Activated CD8-positive, alpha-beta T cell treated with anti-CD3 and anti-CD28 coated beads, Interleukin-2, amount 10 ng/mL, durations not matched to agents 7 days and 5 days (primary cell): ENCODE results near the gene CNDP2. TPM values are rescaled to one million over a fixed set of nuclear protein-coding genes. Genes with fewer than 3 reads are reported as not detected.

ENCODE experiments used
- ATAC-seq: fragments of 150-1000 bp; cut with Tn5 transposase; one replicate; pipeline ENCODE4 v1.10.0; 2021; ENCODE audit warnings: moderate library complexity
- CTCF ChIA-PET: fragments of 350-600 bp; sonication (Branson Sonifier 250); formaldehyde crosslinking; loops from one replicate; lab custom pipeline; 2021; ENCODE audit warnings: antibody characterized with exemption; lab: Charles Lee
- POLR2A ChIA-PET: fragments of 350-600 bp; sonication (Branson Sonifier 250); formaldehyde crosslinking; loops from one replicate; lab custom pipeline; 2021; ENCODE audit warnings: antibody characterized with exemption; lab: Charles Lee
- DNase-seq: peaks from one replicate; pipeline ENCODE4 v3.0.0-alpha.2; 2020
- H3K27ac Mint-ChIP-seq: one replicate; pipeline ENCODE4 v1.8.0; 2021; ENCODE audit warnings: mild to moderate bottlenecking, mixed read lengths
- H3K27me3 Mint-ChIP-seq: one replicate; pipeline ENCODE4 v1.8.0; 2021; ENCODE audit warnings: low read depth, mixed read lengths
- H3K36me3 Mint-ChIP-seq: one replicate; pipeline ENCODE4 v1.8.0; 2021; ENCODE audit warnings: low read depth, mixed read lengths
- H3K4me1 Mint-ChIP-seq: one replicate; pipeline ENCODE4 v1.8.0; 2021; ENCODE audit warnings: low read depth, mixed read lengths
- H3K4me3 Mint-ChIP-seq: one replicate; pipeline ENCODE4 v1.8.0; 2021; ENCODE audit warnings: mild to moderate bottlenecking, mixed read lengths
- H3K9me3 Mint-ChIP-seq: one replicate; pipeline ENCODE4 v1.8.0; 2022; ENCODE audit warnings: mixed read lengths; ENCODE audit not compliant: insufficient read depth
- total RNA-seq, 2 experiments: library from RNA; stranded (reverse); gene quantifications; one replicate each; pipeline ENCODE4 v1.2.3, GENCODE V29; 2021

The CNDP2 gene
- total RNA-seq, 2 experiments from 2014 or later = 131 to 144 TPM

DNA sequence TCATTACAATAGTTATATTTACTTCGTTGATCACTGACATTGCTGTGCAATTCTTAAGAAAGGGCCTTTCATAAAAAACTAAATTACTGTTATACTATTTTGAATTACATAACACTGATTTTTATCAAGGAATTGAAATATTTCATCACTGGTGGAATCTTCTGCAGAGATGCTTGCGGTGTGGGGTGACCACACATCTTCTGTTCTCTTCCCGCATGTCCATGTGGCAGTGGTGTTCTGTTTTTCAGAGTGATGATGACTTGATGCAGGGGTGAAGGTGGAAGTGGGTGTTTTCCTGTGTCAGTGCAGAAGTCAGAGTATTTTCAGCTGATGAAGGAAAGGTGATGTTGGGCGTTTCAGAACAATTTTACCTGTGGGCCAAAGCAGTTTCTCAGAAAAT lies 7.0 kb downstream of the CNDP2 start:
- Mint-ChIP-seq H3K9me3 (no peaks in the 10 kb centered on the region), H3K4me1 (peaks cover 44% of the 10 kb centered on the region), H3K36me3 (peaks cover 61% of the 10 kb centered on the region), H3K27ac (no peak overlapping the region), H3K27me3 (no peaks in the 10 kb centered on the region), H3K4me3 (no peak overlapping the region)
- POLR2A ChIA-PET = interaction anchor here (0.6 kb wide), 1 partner anchor 386 kb away, joined by 4 read pairs; no protein-coding TSS in a partner anchor
- CTCF ChIA-PET = interaction anchor here (1.3 kb wide), 1 partner anchor 150 kb away, joined by 5 read pairs; no protein-coding TSS in a partner anchor
- DNase-seq (no peak), ATAC-seq (no peak)

DNA sequence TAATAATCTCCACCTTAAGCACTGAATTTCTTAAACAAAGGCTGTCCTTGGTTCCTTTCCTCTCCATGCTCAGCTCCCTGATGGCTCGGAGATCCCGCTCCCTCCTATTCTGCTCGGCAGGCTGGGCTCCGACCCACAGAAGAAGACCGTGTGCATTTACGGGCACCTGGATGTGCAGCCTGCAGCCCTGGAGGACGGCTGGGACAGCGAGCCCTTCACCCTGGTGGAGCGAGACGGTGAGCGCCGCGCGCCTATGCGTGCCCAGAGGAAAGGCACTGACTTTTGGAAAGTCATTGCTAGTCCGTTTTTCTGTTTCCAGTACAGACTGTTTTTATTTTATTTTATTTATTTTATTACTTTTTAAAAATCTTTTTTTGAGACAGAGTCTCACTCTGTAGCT lies 9.6 kb downstream of the CNDP2 start:
- Mint-ChIP-seq H3K27ac (no peak overlapping the region), H3K4me1 (peaks cover 21% of the 10 kb centered on the region), H3K4me3 (no peak overlapping the region), H3K27me3 (no peaks in the 10 kb centered on the region), H3K9me3 (no peaks in the 10 kb centered on the region), H3K36me3 (peaks cover 67% of the 10 kb centered on the region)
- DNase-seq (no peak), ATAC-seq (no peak)
- ChIA-PET POLR2A (interaction anchor here (0.6 kb wide), 1 partner anchor 360 kb away, joined by 3 read pairs; no protein-coding TSS in a partner anchor), CTCF (no interaction called here)

DNA sequence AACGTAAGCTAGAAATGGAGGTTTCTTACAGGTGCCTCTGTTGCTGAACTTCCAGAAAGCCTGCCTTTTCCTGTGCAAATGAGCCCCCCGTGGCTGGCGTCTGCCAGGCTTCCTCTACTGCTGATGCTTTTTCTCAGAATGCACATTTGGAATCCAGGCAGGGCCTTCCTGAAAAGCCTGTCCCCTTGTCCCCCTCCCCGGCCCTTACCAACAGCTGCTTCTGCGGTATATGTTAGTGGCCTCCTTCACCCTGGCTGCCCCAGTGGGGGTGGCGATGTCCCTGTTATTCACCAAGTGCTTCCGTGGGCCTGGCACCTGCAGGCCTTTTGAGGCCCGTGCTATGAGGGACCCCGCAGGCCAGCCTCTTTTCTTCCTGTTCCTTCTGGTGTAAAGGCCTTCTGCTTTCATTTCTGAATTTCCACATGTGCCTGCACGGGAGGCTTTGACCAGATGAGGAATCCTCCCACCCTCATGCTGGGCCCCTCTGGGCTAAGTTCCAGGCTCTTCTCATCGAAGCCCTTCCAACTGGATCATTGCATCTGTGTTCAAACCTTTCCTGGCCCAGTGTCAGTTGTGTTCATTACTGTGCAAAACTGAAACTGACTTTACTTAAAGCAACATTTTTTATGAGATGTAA lies 10.4 kb downstream of the CNDP2 start:
- no peak for DNase-seq
- peaks cover 64% of the 10 kb centered on the region for H3K36me3 Mint-ChIP-seq
- ATAC-seq = no peak
- peaks cover 13% of the 10 kb centered on the region for H3K4me1 Mint-ChIP-seq
- no peak overlapping the region for H3K4me3 Mint-ChIP-seq
- no peak overlapping the region for H3K27ac Mint-ChIP-seq
- no peaks in the 10 kb centered on the region for H3K9me3 Mint-ChIP-seq
- ChIA-PET POLR2A (no interaction called here), CTCF (no interaction called here)
- no peaks in the 10 kb centered on the region for H3K27me3 Mint-ChIP-seq

DNA sequence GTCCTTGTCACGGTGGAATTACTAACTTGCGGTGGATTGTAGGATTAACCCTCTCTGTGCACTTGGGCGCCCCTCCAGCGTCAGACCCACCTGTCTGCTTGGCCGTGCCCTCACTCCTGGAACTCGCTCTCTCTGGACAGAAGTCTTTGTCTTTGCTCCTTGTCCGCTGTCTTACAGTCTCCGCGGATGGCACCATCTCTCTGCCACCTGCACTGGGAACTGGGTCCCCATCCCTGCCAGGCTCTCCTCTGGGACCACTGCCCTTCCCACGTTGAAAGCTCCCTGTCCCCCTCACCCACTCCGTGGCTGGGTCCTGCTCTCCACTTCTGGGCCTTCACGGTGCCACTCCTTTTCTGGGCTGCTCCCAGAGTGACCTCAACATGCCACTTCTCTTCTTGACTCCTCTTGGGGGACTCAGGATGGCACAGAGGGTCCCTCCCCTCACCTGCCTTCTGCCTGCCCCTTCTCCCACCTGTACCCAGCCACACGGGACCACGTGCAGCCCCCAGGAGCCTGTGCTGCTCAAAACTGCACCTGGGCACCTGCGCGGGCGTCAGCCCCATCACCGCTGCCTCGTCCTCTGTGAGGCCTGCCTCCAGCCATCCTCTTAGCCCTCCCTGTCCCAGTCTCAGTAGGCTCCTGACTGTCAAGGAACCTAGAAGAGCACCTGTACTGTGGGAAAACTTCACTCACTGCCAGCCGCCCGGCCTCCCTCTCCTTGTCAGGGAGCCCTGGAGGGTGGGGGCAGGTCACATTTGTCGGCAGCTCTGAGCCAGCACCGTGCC lies 11.1 kb downstream of the CNDP2 start:
- H3K4me3 Mint-ChIP-seq = no peak overlapping the region
- ChIA-PET POLR2A (no interaction called here), CTCF (no interaction called here)
- H3K27me3 Mint-ChIP-seq = no peaks in the 10 kb centered on the region
- peaks cover 61% of the 10 kb centered on the region for H3K36me3 Mint-ChIP-seq
- peaks cover 12% of the 10 kb centered on the region for H3K4me1 Mint-ChIP-seq
- H3K27ac Mint-ChIP-seq = peak overlapping the region; percentile 71
- ATAC-seq = no peak
- DNase-seq = no peak
- H3K9me3 Mint-ChIP-seq = no peaks in the 10 kb centered on the region

DNA sequence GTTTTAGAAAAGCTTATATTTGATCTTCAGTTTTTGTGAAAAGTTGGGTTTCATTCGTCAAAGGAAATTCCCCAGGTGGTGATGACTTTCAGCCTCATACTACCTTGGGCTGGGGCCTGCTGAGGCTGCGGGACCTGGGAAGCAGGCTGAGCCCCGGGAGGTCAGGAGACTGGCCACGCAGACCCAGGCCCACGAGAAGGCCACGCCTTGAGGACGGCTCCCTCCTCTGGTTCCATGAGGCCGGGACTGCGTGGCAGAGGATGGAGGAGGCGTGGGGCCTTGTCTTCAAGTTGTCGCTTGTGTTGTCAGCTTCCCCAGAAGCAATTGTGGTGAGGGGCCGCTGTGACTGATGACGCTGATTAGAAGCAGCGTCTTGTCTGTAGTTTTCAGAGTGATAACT lies 11.8 kb downstream of the CNDP2 start:
- Mint-ChIP-seq H3K9me3 (no peaks in the 10 kb centered on the region), H3K27ac (peak overlapping the region; percentile 3), H3K27me3 (no peaks in the 10 kb centered on the region), H3K4me3 (no peak overlapping the region), H3K36me3 (peaks cover 60% of the 10 kb centered on the region), H3K4me1 (peaks cover 12% of the 10 kb centered on the region)
- ChIA-PET POLR2A (no interaction called here), CTCF (no interaction called here)
- ATAC-seq (no peak), DNase-seq (no peak)

DNA sequence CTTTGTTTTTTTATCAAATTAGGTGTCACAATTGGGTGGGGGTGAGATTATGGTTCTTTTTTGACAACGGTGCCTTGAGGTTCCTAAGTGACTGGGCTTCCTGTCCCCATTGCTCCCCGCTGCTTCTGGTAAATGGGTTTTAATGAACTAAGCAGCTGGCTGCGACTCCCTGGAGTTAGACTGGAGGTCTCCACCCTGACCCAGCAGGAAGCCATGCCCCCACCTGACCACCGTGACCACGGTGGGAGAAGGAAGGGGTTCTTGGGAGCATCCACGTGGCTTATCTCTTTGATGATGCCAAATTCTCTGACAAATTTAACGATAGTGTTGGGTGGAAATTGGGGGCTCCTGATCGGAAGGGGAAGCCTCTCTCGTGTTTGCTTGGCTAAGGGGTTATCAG lies 12.2 kb downstream of the CNDP2 start:
- POLR2A ChIA-PET = no interaction called here
- Mint-ChIP-seq H3K27ac (no peak overlapping the region), H3K4me1 (peaks cover 12% of the 10 kb centered on the region), H3K27me3 (no peaks in the 10 kb centered on the region), H3K9me3 (no peaks in the 10 kb centered on the region), H3K4me3 (no peak overlapping the region), H3K36me3 (peaks cover 59% of the 10 kb centered on the region)
- CTCF ChIA-PET = interaction anchor here (0.9 to 1.0 kb wide), 2 partner anchors 15 to 155 kb away, joined by 3 read pairs; no protein-coding TSS in a partner anchor
- DNase-seq = no peak
- no peak for ATAC-seq

DNA sequence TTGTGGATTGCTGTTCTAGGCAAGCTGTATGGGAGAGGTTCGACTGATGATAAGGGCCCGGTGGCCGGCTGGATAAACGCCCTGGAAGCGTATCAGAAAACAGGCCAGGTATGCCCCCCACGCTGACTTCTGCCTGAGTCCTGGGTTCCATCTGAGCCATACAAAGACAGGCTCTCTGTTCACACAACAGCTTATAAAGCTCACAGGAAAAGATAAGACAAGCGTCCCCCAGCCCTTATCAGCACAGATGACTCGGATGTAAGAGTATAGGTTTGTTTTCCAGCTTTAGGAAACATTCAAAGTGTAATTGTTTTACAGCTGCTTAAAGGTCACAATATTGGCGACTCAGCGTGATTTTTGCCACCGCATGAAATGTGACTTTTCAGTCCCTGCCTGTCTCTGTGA lies 12.7 kb downstream of the CNDP2 start:
- no peak overlapping the region for H3K27ac Mint-ChIP-seq
- no peak overlapping the region for H3K4me3 Mint-ChIP-seq
- peaks cover 58% of the 10 kb centered on the region for H3K36me3 Mint-ChIP-seq
- no peaks in the 10 kb centered on the region for H3K9me3 Mint-ChIP-seq
- ATAC-seq (no peak), DNase-seq (no peak)
- peaks cover 12% of the 10 kb centered on the region for H3K4me1 Mint-ChIP-seq
- ChIA-PET POLR2A (no interaction called here), CTCF (interaction anchor here (0.9 to 1.0 kb wide), 2 partner anchors 15 to 156 kb away, joined by 3 read pairs; no protein-coding TSS in a partner anchor)
- H3K27me3 Mint-ChIP-seq = no peaks in the 10 kb centered on the region

DNA sequence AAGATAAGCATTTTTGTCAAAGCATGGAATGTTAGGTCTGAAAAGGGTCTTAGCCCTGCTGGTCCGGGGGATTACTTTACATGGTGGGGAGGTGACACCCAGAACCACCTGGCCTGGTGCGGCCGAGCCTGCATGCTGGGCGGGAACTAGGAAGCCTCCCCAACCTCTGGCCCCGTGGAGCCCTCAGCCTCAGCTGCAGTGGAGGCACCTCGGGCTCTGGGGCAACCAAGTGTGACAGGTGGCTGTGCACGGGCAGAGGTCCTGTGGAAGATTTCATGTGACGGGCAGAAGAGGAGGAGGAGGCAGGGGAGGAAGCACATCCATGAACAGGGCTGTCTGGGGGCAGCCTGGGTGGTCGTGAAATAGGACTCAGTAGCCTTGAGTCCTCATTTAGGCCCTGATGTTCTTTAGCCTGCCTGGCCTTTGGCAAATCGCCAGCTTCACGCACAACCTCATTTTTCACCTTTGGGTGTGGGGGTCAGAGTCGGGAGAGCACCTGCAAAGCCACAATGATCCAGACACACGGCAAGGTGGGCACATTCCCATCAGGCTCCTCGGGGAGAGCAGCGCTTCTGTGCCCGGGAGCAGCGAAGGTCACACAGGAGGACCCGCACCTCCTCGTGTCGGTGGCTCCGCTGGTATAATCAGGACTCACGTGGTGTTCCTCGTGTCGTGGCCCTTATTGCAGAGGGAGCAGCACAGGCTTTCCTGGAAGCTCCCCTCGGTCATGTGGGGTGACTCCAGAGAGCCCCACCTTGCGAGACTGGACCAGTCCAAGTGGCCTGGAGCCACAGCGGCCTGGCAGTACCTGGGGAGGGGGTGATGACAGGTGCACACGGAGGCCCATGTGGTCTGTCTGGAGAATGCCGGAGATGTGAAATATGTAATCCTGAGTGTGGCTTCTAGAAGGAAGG lies 13.9 kb downstream of the CNDP2 start:
- Mint-ChIP-seq H3K27ac (no peak overlapping the region), H3K9me3 (no peaks in the 10 kb centered on the region), H3K4me3 (no peak overlapping the region), H3K27me3 (no peaks in the 10 kb centered on the region), H3K4me1 (peaks cover 12% of the 10 kb centered on the region), H3K36me3 (peaks cover 58% of the 10 kb centered on the region)
- CTCF ChIA-PET = interaction anchor here (1.5 kb wide), 1 partner anchor 42 kb away, joined by 3 read pairs; no protein-coding TSS in a partner anchor
- DNase-seq (no peak), ATAC-seq (no peak)
- POLR2A ChIA-PET = no interaction called here

DNA sequence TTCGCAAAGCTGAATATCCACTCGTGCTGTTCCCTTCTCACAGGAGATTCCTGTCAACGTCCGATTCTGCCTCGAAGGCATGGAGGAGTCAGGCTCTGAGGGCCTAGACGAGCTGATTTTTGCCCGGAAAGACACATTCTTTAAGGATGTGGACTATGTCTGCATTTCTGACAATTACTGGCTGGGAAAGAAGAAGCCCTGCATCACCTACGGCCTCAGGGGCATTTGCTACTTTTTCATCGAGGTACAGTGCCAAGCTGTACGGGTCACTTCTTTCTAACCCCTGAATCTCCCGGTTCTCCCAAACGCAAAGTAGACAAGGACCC lies 14.6 kb downstream of the CNDP2 start:
- Mint-ChIP-seq H3K27me3 (no peaks in the 10 kb centered on the region), H3K27ac (no peak overlapping the region), H3K36me3 (peaks cover 56% of the 10 kb centered on the region), H3K4me1 (peaks cover 12% of the 10 kb centered on the region), H3K4me3 (no peak overlapping the region), H3K9me3 (no peaks in the 10 kb centered on the region)
- ATAC-seq = no peak
- CTCF ChIA-PET = interaction anchor here (1.5 kb wide), 1 partner anchor 41 kb away, joined by 3 read pairs; no protein-coding TSS in a partner anchor
- POLR2A ChIA-PET = no interaction called here
- no peak for DNase-seq

DNA sequence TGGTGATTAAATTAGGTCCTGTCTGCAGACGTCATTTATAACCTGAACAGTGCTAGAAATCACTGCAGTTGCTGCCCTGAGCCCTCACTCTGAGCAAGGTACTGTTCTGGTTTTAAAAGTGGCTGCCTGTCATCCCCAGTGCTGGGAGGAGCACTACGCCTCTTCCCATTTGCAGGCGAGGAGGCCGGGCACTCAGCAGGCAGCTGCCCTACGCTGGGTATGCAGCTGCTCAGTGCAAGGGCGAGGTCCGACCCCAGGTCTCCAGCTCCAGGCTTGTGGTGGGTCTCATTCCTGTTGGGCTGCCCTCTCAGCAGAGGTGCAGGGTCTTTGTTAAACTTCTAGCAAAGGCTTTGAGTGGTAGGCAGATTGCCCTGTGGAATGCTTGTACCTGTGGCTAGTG lies 15.7 kb downstream of the CNDP2 start:
- Mint-ChIP-seq H3K4me1 (peaks cover 10% of the 10 kb centered on the region), H3K36me3 (peaks cover 57% of the 10 kb centered on the region), H3K27ac (no peak overlapping the region), H3K9me3 (no peaks in the 10 kb centered on the region), H3K27me3 (no peaks in the 10 kb centered on the region), H3K4me3 (no peak overlapping the region)
- ChIA-PET POLR2A (no interaction called here), CTCF (no interaction called here)
- DNase-seq (no peak), ATAC-seq (no peak)

DNA sequence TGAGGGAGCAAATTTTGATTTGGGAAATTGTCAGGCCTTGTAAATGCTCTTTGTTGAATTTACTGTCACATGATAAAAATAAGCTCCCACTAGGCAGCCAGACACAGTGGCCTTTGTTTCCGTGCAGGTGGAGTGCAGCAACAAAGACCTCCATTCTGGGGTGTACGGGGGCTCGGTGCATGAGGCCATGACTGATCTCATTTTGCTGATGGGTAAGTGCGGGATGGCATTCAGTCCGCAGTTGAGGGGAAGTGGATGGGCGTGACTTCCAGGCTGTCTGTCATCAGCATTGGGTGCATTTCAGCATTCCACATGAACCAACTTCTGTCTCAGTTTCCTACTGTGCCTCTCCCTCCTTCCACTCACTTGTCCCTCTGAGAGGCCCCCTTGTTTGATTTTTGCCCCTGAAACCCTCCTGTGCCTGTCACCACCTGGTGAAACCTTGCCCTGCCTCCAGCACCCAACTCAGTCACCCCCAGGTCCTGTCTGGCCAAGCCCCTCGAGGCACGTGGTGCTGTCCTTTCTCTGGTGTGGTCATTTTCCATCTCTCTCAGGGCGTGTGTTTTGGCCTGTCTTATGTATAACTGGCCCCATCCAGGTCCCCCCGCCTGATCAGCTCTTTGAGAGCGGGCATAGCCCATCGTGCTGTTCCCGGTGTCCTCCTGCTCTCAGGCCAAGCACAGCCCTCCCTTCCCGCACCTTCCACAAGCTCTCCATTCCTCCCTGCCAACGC lies 16.3 kb downstream of the CNDP2 start:
- ATAC-seq = no peak
- no peaks in the 10 kb centered on the region for H3K27me3 Mint-ChIP-seq
- ChIA-PET CTCF (no interaction called here), POLR2A (no interaction called here)
- H3K4me1 Mint-ChIP-seq = peaks cover 5% of the 10 kb centered on the region
- no peak overlapping the region for H3K27ac Mint-ChIP-seq
- H3K9me3 Mint-ChIP-seq = no peaks in the 10 kb centered on the region
- H3K4me3 Mint-ChIP-seq = no peak overlapping the region
- no peak for DNase-seq
- peaks cover 54% of the 10 kb centered on the region for H3K36me3 Mint-ChIP-seq
